ENCODE measurements around the gene COMMD8. TPM values are rescaled to one million over a fixed set of nuclear protein-coding genes. Genes with fewer than 3 reads are reported as not detected.
"Not testable (repeated sequence)": the region's sequence is repeated elsewhere in the genome, so short reads cannot be mapped to it uniquely, and the experiment has no call there.

COMMD8 gene
- total RNA-seq, 2 experiments from 2014 or later = 4.4 to 5.4 TPM

GRCh38 chr4:47490550-47490949 lies 27.0 kb upstream of the COMMD8 start:
- no peak overlapping the region for H3K4me3 ChIP-seq (ENCODE audit: low read length)
- Mint-ChIP-seq H3K9me3 (no peaks in the 10 kb centered on the region), H3K27me3 (no peaks in the 10 kb centered on the region), H3K36me3 (ENCODE audit: low read depth) (peaks cover under 1% of the 10 kb centered on the region), H3K4me1 (ENCODE audit: low read depth) (peaks cover 8% of the 10 kb centered on the region), H3K27ac (no peak overlapping the region), H3K4me3 (no peak overlapping the region)
- H3K27ac ChIP-seq (ENCODE audit: low read depth in 1 of 2, low read length in 2 of 2) = no peak overlapping the region
- H3K9me3 ChIP-seq (ENCODE audit: control insufficient read depth in 1 of 2, insufficient read depth in 1 of 2, low read length in 2 of 2) = no peaks in the 10 kb centered on the region
- ChIA-PET POLR2A (no interaction called here), CTCF (no interaction called here)
- TF ChIP-seq CTCF (IDR thresholded peaks at IDR 0.05) = no peak
- peak in 4 of 14 experiments; percentile 13 to 49 (median 35) for DNase-seq
- H3K27me3 ChIP-seq (ENCODE audit: control insufficient read depth in 1 of 2, insufficient read depth in 2 of 2, low read length in 2 of 2) = no peaks in the 10 kb centered on the region
- peaks cover 2% of the 10 kb centered on the region for H3K4me1 ChIP-seq (ENCODE audit: insufficient read depth, low read length)
- intact Hi-C loops (cut with DNase I, micrococcal nuclease) = no loop called here
- peak; percentile 71 for ATAC-seq (ENCODE audit: poor library complexity)
- H3K36me3 ChIP-seq (ENCODE audit: insufficient read depth, low read length) = no peaks in the 10 kb centered on the region

GRCh38 chr4:47488706-47489105 lies 25.2 kb upstream of the COMMD8 start:
- peaks cover 13% of the 10 kb centered on the region for H3K4me1 ChIP-seq (ENCODE audit: insufficient read depth, low read length)
- Mint-ChIP-seq H3K4me3 (no peak overlapping the region), H3K36me3 (ENCODE audit: low read depth) (peaks cover 7% of the 10 kb centered on the region), H3K27me3 (no peaks in the 10 kb centered on the region), H3K27ac (no peak overlapping the region), H3K4me1 (ENCODE audit: low read depth) (peaks cover 25% of the 10 kb centered on the region), H3K9me3 (no peaks in the 10 kb centered on the region)
- CTCF ChIA-PET = interaction anchor here (1.1 kb wide), 1 partner anchor 17 kb away, joined by 3 read pairs; no protein-coding TSS in a partner anchor
- DNase-seq = no peak
- H3K4me3 ChIP-seq (ENCODE audit: low read length) = no peak overlapping the region
- no peaks in the 10 kb centered on the region for H3K9me3 ChIP-seq (ENCODE audit: control insufficient read depth in 1 of 2, insufficient read depth in 1 of 2, low read length in 2 of 2)
- intact Hi-C loops (cut with DNase I, micrococcal nuclease) = loop anchor here in 1 of 2 experiments (10.0 kb wide), 1 partner anchor 76 kb away; no protein-coding TSS in a partner anchor
- ATAC-seq (ENCODE audit: poor library complexity) = no peak
- TF ChIP-seq CTCF (IDR thresholded peaks at IDR 0.05) = no peak
- H3K27me3 ChIP-seq (ENCODE audit: control insufficient read depth in 1 of 2, insufficient read depth in 2 of 2, low read length in 2 of 2) = no peaks in the 10 kb centered on the region
- H3K36me3 ChIP-seq (ENCODE audit: insufficient read depth, low read length) = no peaks in the 10 kb centered on the region
- no peak overlapping the region for H3K27ac ChIP-seq (ENCODE audit: low read depth in 1 of 2, low read length in 2 of 2)
- POLR2A ChIA-PET = interaction anchor here (1.4 kb wide), 1 partner anchor 25 kb away, joined by 3 read pairs; the partner anchor contains the start of gene COMMD8

DNA sequence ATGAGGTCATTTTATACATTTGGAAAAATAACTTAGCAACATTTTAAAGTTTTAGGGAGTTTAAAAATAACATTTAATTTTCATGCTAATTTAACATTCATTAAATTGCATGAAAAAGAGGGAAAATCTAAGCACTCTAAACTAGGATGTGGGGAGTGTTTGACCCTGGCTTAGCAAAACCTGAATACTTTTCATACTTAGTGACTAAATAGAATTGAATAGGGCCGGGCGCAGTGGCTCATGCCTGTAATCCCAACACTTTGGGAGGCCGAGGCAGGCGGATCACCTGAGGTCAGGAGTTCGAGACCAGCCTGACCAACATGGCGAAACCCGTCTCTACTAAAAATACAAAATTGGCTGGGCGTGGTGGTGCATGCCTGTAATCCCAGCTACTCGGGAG lies 23.2 kb upstream of the COMMD8 start:
- H3K9me3 ChIP-seq (ENCODE audit: control insufficient read depth in 1 of 2, insufficient read depth in 1 of 2, low read length in 2 of 2); H3K27ac Mint-ChIP-seq; H3K36me3 Mint-ChIP-seq (ENCODE audit: low read depth); ATAC-seq (ENCODE audit: poor library complexity); DNase-seq; H3K27ac ChIP-seq (ENCODE audit: low read depth in 1 of 2, low read length in 2 of 2); POLR2A ChIA-PET; H3K9me3 Mint-ChIP-seq; CTCF ChIA-PET; H3K4me3 ChIP-seq (ENCODE audit: low read length); H3K27me3 ChIP-seq (ENCODE audit: control insufficient read depth in 1 of 2, insufficient read depth in 2 of 2, low read length in 2 of 2); H3K4me3 Mint-ChIP-seq; H3K36me3 ChIP-seq (ENCODE audit: insufficient read depth, low read length); H3K27me3 Mint-ChIP-seq: not testable (repeated sequence)
- intact Hi-C loops (cut with DNase I, micrococcal nuclease) = loop anchor here in 1 of 2 experiments (10.0 kb wide), 1 partner anchor 78 kb away; no protein-coding TSS in a partner anchor
- H3K4me1 Mint-ChIP-seq (ENCODE audit: low read depth) = peaks cover 30% of the 10 kb centered on the region
- H3K4me1 ChIP-seq (ENCODE audit: insufficient read depth, low read length) = peaks cover 13% of the 10 kb centered on the region

- Mint-ChIP-seq H3K4me3 (peak overlapping the region; percentile 97), H3K27ac (peak overlapping the region; percentile 19), H3K9me3 (no peaks in the 10 kb centered on the region), H3K36me3 (ENCODE audit: low read depth) (peaks cover 7% of the 10 kb centered on the region), H3K27me3 (no peaks in the 10 kb centered on the region), H3K4me1 (ENCODE audit: low read depth) (peaks cover 30% of the 10 kb centered on the region)
- ATAC-seq (ENCODE audit: poor library complexity) (no peak), DNase-seq (no peak)
- no peaks in the 10 kb centered on the region for H3K27me3 ChIP-seq (ENCODE audit: control insufficient read depth in 1 of 2, insufficient read depth in 2 of 2, low read length in 2 of 2)
- H3K9me3 ChIP-seq (ENCODE audit: control insufficient read depth in 1 of 2, insufficient read depth in 1 of 2, low read length in 2 of 2) = no peaks in the 10 kb centered on the region
- H3K4me3 ChIP-seq (ENCODE audit: low read length) = peak overlapping the region; percentile 80
- H3K4me1 ChIP-seq (ENCODE audit: insufficient read depth, low read length) = peaks cover 13% of the 10 kb centered on the region
- intact Hi-C loops (cut with DNase I, micrococcal nuclease) = loop anchor here in 1 of 2 experiments (10.0 kb wide), 1 partner anchor 79 kb away; no protein-coding TSS in a partner anchor
- no peaks in the 10 kb centered on the region for H3K36me3 ChIP-seq (ENCODE audit: insufficient read depth, low read length)
- ChIA-PET CTCF (interaction anchor here (1.7 kb wide), 1 partner anchor 23 kb away, joined by 7 read pairs; the partner anchor contains the start of gene COMMD8), POLR2A (no interaction called here)
- no peak overlapping the region for H3K27ac ChIP-seq (ENCODE audit: low read depth in 1 of 2, low read length in 2 of 2)
- no peak for TF ChIP-seq CTCF (IDR thresholded peaks at IDR 0.05)
These were observed 22.8 kb upstream of the COMMD8 start for GRCh38 chr4:47486231-47486673.
